HG03108 (cell line): ENCODE results near the gene SORBS1.

Source experiments
- ATAC-seq: cut with Tn5 transposase; IDR thresholded peaks from one replicate; pipeline ENCODE4 v1.9.1; 2021; ENCODE audit warnings: moderate library complexity; ENCODE audit not compliant: unreplicated experiment

The SORBS1 gene

GRCh38 chr10:95566136-95566535 is 5.0 kb upstream of the SORBS1 start:
- no peak for ATAC-seq

- no peak for ATAC-seq
These were observed 4.2 kb upstream of the SORBS1 start for GRCh38 chr10:95565336-95565735.

GRCh38 chr10:95564291-95564690 is 3.1 kb upstream of the SORBS1 start:
- ATAC-seq, result no peak

- no peak for ATAC-seq
These were observed 1.3 kb upstream of the SORBS1 start for GRCh38 chr10:95562341-95562965.

- no peak for ATAC-seq
These were observed 650 bp upstream of the SORBS1 start for GRCh38 chr10:95561864-95562177.

- ATAC-seq, result no peak
These were observed 644 bp downstream of the SORBS1 start for GRCh38 chr10:95560278-95561176.

- no peak for ATAC-seq
These were observed 1.3 kb downstream of the SORBS1 start for GRCh38 chr10:95559896-95560277.

GRCh38 chr10:95559471-95559870 is 1.7 kb downstream of the SORBS1 start:
- ATAC-seq, result no peak

- no peak for ATAC-seq
These were observed 2.4 kb downstream of the SORBS1 start for GRCh38 chr10:95558593-95559320.

- no peak for ATAC-seq
These were observed 4.0 kb downstream of the SORBS1 start for GRCh38 chr10:95556994-95557767.

- no peak for ATAC-seq
These were observed 7.5 kb downstream of the SORBS1 start for GRCh38 chr10:95553674-95554073.

GRCh38 chr10:95552679-95553342 is 8.4 kb downstream of the SORBS1 start:
- ATAC-seq, result no peak

- no peak for ATAC-seq
These were observed 11.0 kb downstream of the SORBS1 start for GRCh38 chr10:95550073-95550672.

GRCh38 chr10:95547791-95548435 is 13.3 kb downstream of the SORBS1 start:
- no peak for ATAC-seq

- ATAC-seq, result no peak
These were observed 14.0 kb downstream of the SORBS1 start for GRCh38 chr10:95547197-95547596.

- no peak for ATAC-seq
These were observed 15.2 kb downstream of the SORBS1 start for GRCh38 chr10:95545981-95546380.

GRCh38 chr10:95544783-95545500 is 16.2 kb downstream of the SORBS1 start:
- no peak for ATAC-seq

GRCh38 chr10:95543459-95543858 is 17.7 kb downstream of the SORBS1 start:
- no peak for ATAC-seq

GRCh38 chr10:95542761-95543160 is 18.4 kb downstream of the SORBS1 start:
- ATAC-seq, result no peak
